CMK (cell line): ENCODE measurements around the gene ARHGEF17.

Source experiments
- DNase-seq: peaks from one replicate; pipeline ENCODE4 v3.0.0-alpha.2; 2010; ENCODE audit warnings: low read depth

Gene ARHGEF17

DNA sequence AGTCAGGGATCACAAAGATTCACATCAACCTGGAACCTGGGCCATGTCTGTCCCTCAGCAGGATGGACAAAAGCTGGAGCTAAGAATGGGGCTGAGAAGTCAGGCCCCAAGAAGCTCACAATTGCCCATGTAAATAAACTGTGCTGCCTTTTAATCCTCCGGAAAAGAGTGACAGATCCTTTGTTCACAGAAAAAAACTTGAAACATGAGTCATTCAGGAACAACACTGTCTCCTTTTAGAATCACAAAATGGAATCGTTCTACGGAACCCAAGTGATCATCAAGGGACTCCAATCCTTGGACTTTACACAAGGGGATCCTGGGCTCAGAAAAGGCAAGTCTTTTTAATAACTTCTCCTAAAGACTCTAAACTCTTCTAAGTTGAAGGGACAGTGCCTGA, 104.2 kb downstream of the ARHGEF17 start:
- no peak for DNase-seq

DNA sequence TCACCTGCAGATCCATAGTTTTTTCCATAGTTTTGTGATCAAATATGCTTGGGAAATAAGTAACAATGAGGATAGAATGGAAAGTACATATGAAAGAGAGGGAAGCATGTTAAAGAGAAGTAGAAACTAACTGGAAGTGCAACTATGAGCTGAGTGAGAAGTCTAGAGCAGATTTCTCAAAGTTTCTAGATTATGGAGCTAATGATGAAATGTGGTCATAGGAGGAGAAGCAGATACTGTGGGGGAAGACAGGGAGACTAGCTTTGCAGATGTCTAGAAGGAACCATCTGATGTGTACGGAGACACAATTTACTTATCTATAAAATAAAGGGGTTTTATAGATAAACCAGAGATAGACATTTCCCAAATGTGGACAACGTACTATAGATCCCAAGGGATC, 105.2 kb downstream of the ARHGEF17 start:
- DNase-seq = no peak

DNA sequence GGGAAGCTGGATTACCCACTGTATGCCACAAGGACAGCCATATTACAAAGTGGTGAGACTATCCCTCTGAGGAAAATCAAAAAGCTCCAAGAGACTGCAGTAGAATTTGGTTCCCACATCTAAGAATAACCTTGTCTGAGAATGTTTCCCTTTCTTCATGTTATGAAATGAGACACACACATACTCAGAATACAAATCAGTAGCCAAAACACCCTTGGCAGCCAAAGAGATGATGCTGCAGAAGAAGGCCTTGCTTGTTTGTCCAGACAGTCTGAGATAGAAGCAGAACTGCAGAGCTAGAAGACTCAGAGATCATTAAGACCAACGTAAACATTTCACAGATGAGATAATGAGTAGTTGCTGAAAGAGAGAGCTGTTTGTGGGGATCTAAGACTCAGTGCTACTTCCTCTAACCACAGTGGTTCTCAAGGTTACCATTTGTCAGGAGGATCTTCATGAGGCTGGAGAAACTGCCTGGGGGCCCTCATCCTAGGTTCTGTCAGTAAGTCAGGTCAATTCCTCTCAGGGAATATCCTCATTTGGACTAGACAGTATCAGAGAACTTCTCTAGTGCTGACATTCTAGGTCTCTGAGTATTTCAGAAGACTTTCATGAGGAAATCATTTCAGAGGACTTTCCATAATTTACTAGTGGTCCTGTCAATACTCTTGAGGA, 107.0 kb downstream of the ARHGEF17 start:
- no peak for DNase-seq

DNA sequence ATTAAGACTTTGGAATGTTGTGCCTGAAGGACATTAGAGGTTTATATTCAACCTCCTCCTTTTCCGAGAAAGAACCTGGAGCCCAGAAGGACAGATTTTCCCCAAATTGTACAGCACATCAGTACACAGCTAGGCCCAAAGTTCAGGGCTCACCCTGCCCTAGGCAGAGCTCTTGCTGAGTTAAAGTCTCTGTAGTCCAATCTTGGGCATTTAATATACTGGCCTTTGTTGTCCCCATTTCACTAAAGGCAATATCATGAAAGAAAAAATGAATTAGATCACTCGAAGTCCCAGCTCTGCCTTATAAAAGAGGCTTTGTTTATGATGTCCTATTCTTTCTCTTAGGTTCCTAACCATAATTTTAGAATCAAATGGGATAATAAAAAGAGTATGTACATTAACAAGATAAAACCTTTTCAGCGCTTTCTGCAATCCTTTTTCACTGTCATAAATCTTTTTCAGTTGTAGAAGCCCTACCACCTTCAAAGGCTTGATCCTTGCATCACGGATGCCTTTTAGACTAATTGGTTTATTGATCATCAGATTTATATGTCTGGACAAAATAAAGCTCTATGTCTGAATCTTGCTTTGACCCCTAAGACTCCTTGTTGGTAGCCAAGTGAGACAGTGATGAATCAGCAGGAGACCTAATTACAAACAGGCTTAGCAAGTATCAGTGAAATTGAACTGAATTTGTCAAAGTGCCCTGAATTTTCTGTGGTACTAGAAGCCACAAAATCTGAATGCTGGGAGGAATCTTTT, 108.0 kb downstream of the ARHGEF17 start:
- no peak for DNase-seq

DNA sequence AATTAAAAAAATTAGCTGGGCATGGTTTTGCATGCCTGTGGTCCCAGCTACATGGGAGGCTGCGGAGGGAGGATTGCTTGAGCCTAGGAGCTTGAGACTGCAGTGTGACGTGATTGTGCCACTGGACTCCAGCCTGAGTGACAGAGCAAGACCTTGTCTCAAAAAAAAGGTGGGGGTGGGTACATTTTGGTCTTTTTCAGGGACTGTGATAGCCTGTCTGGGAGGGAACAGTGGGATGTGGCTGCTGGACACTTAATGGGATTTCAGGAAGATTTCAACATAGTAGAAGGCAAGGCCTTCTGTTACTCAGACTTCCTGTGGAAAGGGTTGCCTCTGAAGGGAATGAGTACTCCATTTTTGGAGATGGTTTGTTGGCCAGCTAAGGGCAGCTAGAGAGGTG, 108.7 kb downstream of the ARHGEF17 start:
- DNase-seq = no peak
